Measurements from ENCODE around the gene LAMA5. TPM values are rescaled to one million over a fixed set of nuclear protein-coding genes. Genes with fewer than 3 reads are reported as not detected.

LAMA5 gene
- total RNA-seq, 1 experiment from 2014 or later = 321 TPM

- POLR2A ChIA-PET = interaction anchor here (1.0 kb wide), 1 partner anchor 82 kb away, joined by 4 read pairs; no protein-coding TSS in a partner anchor
- peaks cover 19% of the 10 kb centered on the region; the same call in 1 of the 2 replicates for H4K20me1 ChIP-seq (ENCODE audit: insufficient read depth)
Observed at GRCh38 chr20:62301111-62301668, 65.9 kb downstream of the LAMA5 start.

More at GRCh38 chr20:62301111-62301668, 65.9 kb downstream of the LAMA5 start:
- Histone ChIP-seq H3K27ac (ENCODE audit: low read depth, low read length) (peak overlapping the region; percentile 95; the same call in 1 of the 2 replicates), H3K4me1 (ENCODE audit: control insufficient read depth in 1 of 2, insufficient read depth in 2 of 2, low read length in 2 of 2) (peaks cover 17 to 39% of the 10 kb centered on the region in 2 experiments), H3K36me3 (ENCODE audit: control insufficient read depth in 1 of 2, insufficient read depth in 2 of 2, low read length in 2 of 2) (peaks cover 12 to 28% of the 10 kb centered on the region in 2 experiments; a peak in 3 of 4 replicates), H3K4me2 (ENCODE audit: low read length) (no peak overlapping the region), H3K27me3 (ENCODE audit: insufficient read depth, low read length) (no peaks in the 10 kb centered on the region), H3K9me2 (ENCODE audit: insufficient read depth) (no peaks in the 10 kb centered on the region), H3K79me2 (ENCODE audit: insufficient read depth, low read length) (peaks cover 34% of the 10 kb centered on the region), H3K9me3 (ENCODE audit: control insufficient read depth in 1 of 2, insufficient read depth in 1 of 2, low read depth in 1 of 2, low read length in 2 of 2) (no peaks in the 10 kb centered on the region), H2AFZ (ENCODE audit: low read depth, low read length, poor library complexity, severe bottlenecking) (no peak overlapping the region), H3K4me3 (replicated peaks in 1 of 2; ENCODE audit: low read depth in 1 of 2, low read length in 2 of 2) (no peak overlapping the region; a peak in 1 of 4 replicates), H3K9ac (ENCODE audit: low read length) (0 out of 2 replicates have a peak overlapping the region, but pooled peaks have one; percentile 14)
- no peak for TF ChIP-seq REST (IDR thresholded peaks at IDR 0.05; ENCODE audit: low read depth)
- TF ChIP-seq SIN3A (IDR thresholded peaks at IDR 0.05; ENCODE audit: low read depth) = 0 out of 2 replicates have a peak, but pooled peaks have one; percentile 35
- TF ChIP-seq JUND (IDR thresholded peaks at IDR 0.05) = no peak
- no peak for TF ChIP-seq TCF7L2 (IDR thresholded peaks at IDR 0.05; ENCODE audit: borderline replicate concordance, extremely low read depth, insufficient read depth, insufficient read length)
- TF ChIP-seq EZH2phosphoT487 (IDR thresholded peaks at IDR 0.05; ENCODE audit: borderline replicate concordance) = no peak
- TF ChIP-seq POLR2AphosphoS5 (IDR thresholded peaks at IDR 0.05; ENCODE audit: low read depth, low read length) = no peak
- TF ChIP-seq ELF1 (IDR thresholded peaks at IDR 0.05; ENCODE audit: borderline replicate concordance, low read depth) = no peak
- DNase-seq (ENCODE audit: low read depth, low spot score) (no peak), ATAC-seq (no peak)
- intact Hi-C loops (cut with micrococcal nuclease) = loop anchor here (5.0 to 10.0 kb wide), 3 partner anchors 66 to 504 kb away; partner anchors contain the start of genes LAMA5 and OGFR
- RAD21 ChIA-PET (ENCODE audit: low non-redundant PET in 1 of 2, low total read pairs in 2 of 2, uncharacterized antibody in 2 of 2, unreplicated experiment in 2 of 2) = no interaction called here
- BruUV-seq (replicated peaks) = no TSS peak
- CTCF ChIA-PET = interaction anchor here (0.7 to 2.6 kb wide), 5 partner anchors 68 to 126 kb away, joined by 3 to 25 read pairs (median 4); partner anchors contain the start of genes RBBP8NL and RPS21
